SK-N-MC (cell line): ENCODE data around the gene CUL4B.

Experiments used
- EZH2 ChIP-seq: fragments of 200-600 bp; sonication (generic); IDR thresholded peaks from one replicate; pipeline ENCODE4 v1.6.1; 2017; ENCODE audit warnings: antibody characterized with exemption
- POLR2AphosphoS5 ChIP-seq: IDR thresholded peaks from 2 replicates; pipeline ENCODE4 v1.6.1; 2012; ENCODE audit warnings: mild to moderate bottlenecking, low read depth, low read length, borderline replicate concordance

- TF ChIP-seq POLR2AphosphoS5, result no peak
- TF ChIP-seq EZH2, result no peak
Measured at GRCh38 chrX:120499301-120500072, 61.3 kb downstream of the CUL4B start.
